HuH-7 (cell line): ENCODE measurements around the gene DRD2.

Source experiments
- DNase-seq: peaks from one replicate; pipeline ENCODE4 v3.0.0; 2011; ENCODE audit warnings: low spot score

The DRD2 gene

GRCh38 chr11:113369411-113369810 is 105.8 kb downstream of the DRD2 start:
- DNase-seq, result no peak

- DNase-seq, result no peak
Observed at GRCh38 chr11:113365895-113366294, 109.3 kb downstream of the DRD2 start.

GRCh38 chr11:113363996-113364641 is 111.1 kb downstream of the DRD2 start:
- no peak for DNase-seq

- no peak for DNase-seq
Observed at GRCh38 chr11:113363406-113363805, 111.8 kb downstream of the DRD2 start.
